Body of pancreas (tissue), 4 donors: ENCODE results near the gene UBE4B. TPM values are rescaled to one million over a fixed set of nuclear protein-coding genes. Genes with fewer than 3 reads are reported as not detected.

Source experiments
- ATAC-seq: fragments of 150-250 bp; one replicate; pipeline ENCODE4 v1.9.1; 2016
- DNase-seq, 4 donors: peaks; one replicate each; pipeline ENCODE4 v3.0.0-alpha.2; 2019
- H3K27ac ChIP-seq, 4 donors: fragments of 200-600 bp; sonication (generic); 1 replicate in 3 of 4; 2 replicates in 1 of 4; pipeline versions ENCODE4 v1.5.1 to v1.6.1; 2016 to 2019; ENCODE audit warnings: mild to moderate bottlenecking in 1 of 4, mixed read lengths in 1 of 4, moderate library complexity in 1 of 4
- H3K27me3 ChIP-seq, 2 donors: fragments of 200-600 bp; sonication (generic); one replicate each; pipeline ENCODE4 v1.6.0; 2016; ENCODE audit warnings: mild to moderate bottlenecking in 1 of 2
- H3K36me3 ChIP-seq, 2 donors: fragments of 200-600 bp; sonication (generic); replicated peaks in 1 of 2; 2 replicates each; pipeline ENCODE4 v1.5.1; 2016; ENCODE audit warnings: low read depth in 2 of 2; ENCODE audit not compliant: insufficient read depth in 1 of 2
- H3K4me1 ChIP-seq: fragments of 200-600 bp; sonication (generic); one replicate; pipeline ENCODE4 v1.6.0; 2016
- H3K4me3 ChIP-seq, 2 donors: fragments of 200-600 bp; sonication (generic); 1 replicate in 1 of 2; 2 replicates in 1 of 2; pipeline ENCODE4 v1.5.1; 2016 to 2019
- H3K9me3 ChIP-seq, 3 donors: fragments of 200-600 bp; sonication (generic); 1 replicate in 2 of 3; 2 replicates in 1 of 3; pipeline ENCODE4 v1.5.1; 2016
- CTCF ChIP-seq, 7 experiments: fragments of 450-650 bp in 4 of 7; fragments of 200-600 bp in 3 of 7; sonication (generic) in 3 of 7; IDR thresholded peaks; one replicate each; pipeline ENCODE4 v1.5.1; 2016 to 2019; ENCODE audit warnings: antibody characterized with exemption in 7 of 7
- POLR2A ChIP-seq, 3 donors: fragments of 450-650 bp; IDR thresholded peaks; one replicate each; pipeline ENCODE4 v1.6.1; 2016; ENCODE audit warnings: antibody characterized with exemption in 3 of 3, mild to moderate bottlenecking in 2 of 3
- WGBS, 2 donors: methylation state at CpG; one replicate each; pipeline ENCODE4 v1.1.5; 2017; 5-methylcytosine and 5-hydroxymethylcytosine counted together
- intact Hi-C: fragments of 100-400 bp; cut with DNase I; formaldehyde crosslinking; loops from one replicate; pipeline ENCODE4 v1.15.1; 2023
- total RNA-seq, 2 donors: library from RNA; depleted of rRNA; stranded (reverse); fragments of >200 nt; gene quantifications; one replicate each; pipeline ENCODE4 v1.1.0, GENCODE V29; 2016

Gene UBE4B
- total RNA-seq, 2 donors from 2014 or later: 43.8 to 57.0 TPM

GRCh38 chr1:10170239-10170574 is 137.4 kb downstream of the UBE4B start:
- WGBS, 2 donors: 46 to 62% methylated on average over 2 of the region's 2 CpGs
- intact Hi-C loops: no loop called here
- Histone ChIP-seq H3K9me3 (no peaks in the 10 kb centered on the region), H3K4me1 (peaks cover 19% of the 10 kb centered on the region), H3K36me3 (peaks cover 0 to 10% of the 10 kb centered on the region in 2 donors), H3K27ac (peak overlapping the region in 1 of 4 donors; percentile 42), H3K4me3 (no peak overlapping the region), H3K27me3 (no peaks in the 10 kb centered on the region)
- ATAC-seq: no peak
- DNase-seq: no peak
- TF ChIP-seq CTCF (IDR thresholded peaks at IDR 0.05): no peak
- TF ChIP-seq POLR2A (IDR thresholded peaks at IDR 0.05): no peak

DNA sequence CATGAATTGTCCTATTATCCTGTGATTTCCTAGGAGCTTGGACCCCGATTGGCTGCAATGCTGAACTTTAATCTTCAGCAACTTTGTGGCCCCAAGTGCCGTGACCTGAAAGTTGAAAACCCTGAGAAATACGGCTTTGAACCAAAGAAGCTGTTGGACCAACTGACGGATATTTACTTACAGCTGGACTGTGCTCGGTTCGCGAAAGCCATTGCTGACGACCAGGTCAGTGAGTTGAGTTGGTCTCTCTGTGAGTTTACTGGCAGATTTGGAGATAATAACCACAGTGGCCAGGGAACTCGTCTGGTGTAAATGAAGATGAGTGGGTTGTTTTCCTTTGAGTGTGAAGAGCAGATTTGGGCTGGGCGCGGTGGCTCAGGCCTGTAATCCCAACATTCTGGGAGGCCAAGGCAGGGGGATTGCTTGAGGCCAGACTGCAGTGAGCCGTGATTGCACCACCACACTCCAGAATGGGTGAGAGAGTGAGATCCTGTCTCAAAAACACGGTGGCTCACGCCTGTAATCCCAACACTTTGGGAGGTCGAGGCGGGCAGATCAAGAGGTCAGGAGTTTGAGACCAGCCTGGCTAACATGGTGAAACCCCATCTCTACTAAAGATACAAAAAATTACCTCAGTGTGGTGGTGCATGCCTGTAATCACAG is 138.5 kb downstream of the UBE4B start:
- Histone ChIP-seq H3K27me3 (no peaks in the 10 kb centered on the region), H3K4me3 (no peak overlapping the region), H3K4me1 (peaks cover 19% of the 10 kb centered on the region), H3K36me3 (peaks cover 0 to 10% of the 10 kb centered on the region in 2 donors), H3K9me3 (no peaks in the 10 kb centered on the region), H3K27ac (no peak overlapping the region)
- DNase-seq: no peak
- intact Hi-C loops: no loop called here
- WGBS, 2 donors: 85 to 95% methylated on average over 13 to 16 of the region's 16 CpGs
- ATAC-seq: no peak
- no peak for TF ChIP-seq POLR2A (IDR thresholded peaks at IDR 0.05)

DNA sequence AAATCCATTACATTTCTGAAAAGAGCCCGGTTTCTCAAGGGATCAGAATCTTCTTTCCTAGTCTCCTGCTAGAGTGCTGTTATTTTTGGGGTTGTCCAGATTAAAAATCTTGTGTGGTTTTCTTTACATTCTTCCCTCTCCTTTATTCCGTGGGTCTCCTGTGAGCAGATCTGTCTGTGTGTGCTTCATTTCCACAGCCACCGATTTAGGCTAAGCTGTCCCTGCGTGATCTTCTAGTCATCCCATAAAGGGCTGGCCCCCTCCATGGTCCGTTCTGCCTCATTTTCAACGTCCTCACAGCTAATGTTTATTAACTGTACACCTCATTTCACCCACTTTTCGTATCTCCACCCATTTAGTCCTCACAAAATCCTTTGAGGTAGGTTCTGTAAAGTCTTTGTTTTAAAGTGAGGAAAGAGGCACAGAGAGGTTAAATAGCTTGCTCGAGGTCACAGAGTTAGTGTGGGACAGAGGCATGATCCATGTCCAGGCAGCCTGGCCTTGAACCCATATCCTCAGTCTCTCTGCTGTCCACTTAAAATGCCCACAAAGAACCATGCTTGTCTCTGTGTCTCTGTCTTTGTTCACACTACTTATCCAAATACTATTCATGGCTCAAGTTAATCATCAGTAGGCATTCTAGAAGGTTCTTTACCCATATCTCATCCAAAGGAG is 139.4 kb downstream of the UBE4B start:
- intact Hi-C loops: no loop called here
- no peak for ATAC-seq

DNA sequence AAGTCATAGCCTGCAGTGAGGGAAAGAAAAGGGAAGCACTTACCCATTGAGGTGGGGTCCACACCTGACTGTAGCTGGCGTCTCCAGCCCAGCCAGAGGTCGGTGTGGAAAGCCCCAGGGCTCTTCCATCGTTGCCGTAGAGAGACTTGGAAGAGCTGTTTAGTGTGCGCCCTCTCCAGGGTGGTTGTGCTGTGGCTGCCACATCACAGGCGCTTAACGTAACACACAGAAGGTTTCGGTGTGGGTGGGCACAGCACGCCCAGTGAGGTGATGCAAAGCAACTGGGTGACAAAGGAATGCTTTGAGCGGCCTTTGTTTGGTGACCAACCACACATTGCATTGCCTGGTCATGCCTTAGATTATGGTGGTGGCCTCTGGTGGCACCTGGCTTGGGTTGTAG is 140.8 kb downstream of the UBE4B start:
- no peaks in the 10 kb centered on the region for H3K9me3 ChIP-seq
- peaks cover 0 to 5% of the 10 kb centered on the region in 2 donors for H3K36me3 ChIP-seq
- intact Hi-C loops: no loop called here
- 82 to 98% methylated on average over 9 of the region's 10 CpGs for WGBS, 2 donors
- no peak overlapping the region for H3K4me3 ChIP-seq
- ATAC-seq (no peak), DNase-seq (no peak)
- H3K27ac ChIP-seq: no peak overlapping the region
- TF ChIP-seq POLR2A (IDR thresholded peaks at IDR 0.05): no peak
- TF ChIP-seq CTCF (IDR thresholded peaks at IDR 0.05): no peak
- H3K4me1 ChIP-seq: peaks cover 19% of the 10 kb centered on the region
- no peaks in the 10 kb centered on the region for H3K27me3 ChIP-seq

More for the DNA sequence above, 139.4 kb downstream of the UBE4B start:
- WGBS, 2 donors: 82 to 84% methylated on average over 8 of the region's 8 CpGs
- no peak overlapping the region for H3K4me3 ChIP-seq
- no peak for DNase-seq
- H3K9me3 ChIP-seq: no peaks in the 10 kb centered on the region
- no peak for TF ChIP-seq POLR2A (IDR thresholded peaks at IDR 0.05)
- no peak for TF ChIP-seq CTCF (IDR thresholded peaks at IDR 0.05)
- H3K4me1 ChIP-seq: peaks cover 19% of the 10 kb centered on the region
- H3K27me3 ChIP-seq: no peaks in the 10 kb centered on the region
- H3K27ac ChIP-seq: peak overlapping the region in 1 of 4 donors; percentile 29
- peaks cover 0 to 10% of the 10 kb centered on the region in 2 donors for H3K36me3 ChIP-seq

- ATAC-seq: no peak
- TF ChIP-seq CTCF (IDR thresholded peaks at IDR 0.05): no peak
- TF ChIP-seq POLR2A (IDR thresholded peaks at IDR 0.05): no peak
- H3K9me3 ChIP-seq: no peaks in the 10 kb centered on the region
- H3K4me3 ChIP-seq: no peak overlapping the region
- no peak for DNase-seq
- WGBS, 2 donors: 54 to 69% methylated on average over 4 to 5 of the region's 5 CpGs
- no peak overlapping the region for H3K27ac ChIP-seq
- intact Hi-C loops: no loop called here
- H3K4me1 ChIP-seq: no peaks in the 10 kb centered on the region
- H3K27me3 ChIP-seq: no peaks in the 10 kb centered on the region
- H3K36me3 ChIP-seq: peaks cover 18 to 24% of the 10 kb centered on the region in 2 donors
These were observed 145.1 kb downstream of the UBE4B start for GRCh38 chr1:10177876-10178275.
